ENCODE data around the gene BTN3A1.
"Not testable (repeated sequence)": the region's sequence is repeated elsewhere in the genome, so short reads cannot be mapped to it uniquely, and the experiment has no call there.

The BTN3A1 gene

DNA sequence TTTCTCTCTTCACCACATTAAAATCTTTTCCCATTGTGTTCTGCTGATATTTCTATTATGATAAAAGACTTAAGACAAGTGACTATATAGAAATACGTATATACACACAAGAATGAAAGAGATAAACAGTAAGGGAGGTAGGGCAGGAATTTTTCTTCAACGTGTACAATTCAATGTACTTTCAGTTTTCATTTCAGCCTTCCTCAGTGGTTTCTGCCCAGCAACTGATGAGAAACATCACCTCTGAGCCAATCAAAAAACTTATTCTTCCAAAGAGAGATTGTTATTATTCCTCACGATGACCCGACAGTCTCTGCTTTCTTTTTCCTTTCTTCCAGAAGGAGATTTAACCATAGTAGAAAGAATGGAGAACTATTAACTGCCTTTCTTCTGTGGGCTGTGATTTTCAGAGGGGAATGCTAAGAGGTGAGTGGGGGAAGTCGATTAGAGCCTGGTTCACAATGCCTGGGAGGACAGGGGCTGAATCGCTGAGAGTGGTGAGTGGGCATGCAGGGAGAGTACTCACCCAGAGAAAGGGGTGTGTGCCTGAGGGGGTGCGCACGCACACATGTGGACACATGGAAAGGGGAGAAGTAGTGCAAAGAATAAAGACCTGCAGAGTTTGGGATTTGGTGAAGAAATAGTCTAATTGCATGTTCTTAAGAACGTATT is at the start of gene BTN3A1:
Gene BTN3A1 (plus strand): TSS at position 289 of the 672 bp plus-strand sequence. CDS start 3,289 bp downstream, outside the sequence.
- peak; percentile 82 for DNase-seq

DNA sequence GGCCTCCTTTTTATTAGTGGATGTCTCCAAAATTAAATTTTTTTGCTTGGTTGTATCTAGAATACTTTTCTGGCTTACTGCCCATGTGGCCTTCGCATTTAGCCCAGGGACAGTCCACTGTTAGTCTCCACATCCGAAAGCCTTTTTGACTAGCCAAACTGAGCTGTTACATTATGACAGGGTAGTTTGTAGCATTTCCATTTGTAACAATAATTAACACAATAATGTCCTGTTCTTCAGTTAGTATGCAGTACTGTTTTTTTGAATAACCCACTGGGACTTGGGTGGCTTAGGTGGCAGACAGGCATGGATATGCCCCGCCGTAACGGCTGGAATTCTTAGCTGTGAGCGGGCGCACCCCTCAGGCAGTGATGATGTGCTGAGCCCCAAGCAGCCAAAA is 49.8 kb upstream of the BTN3A1 start:
- no peak for DNase-seq

DNA sequence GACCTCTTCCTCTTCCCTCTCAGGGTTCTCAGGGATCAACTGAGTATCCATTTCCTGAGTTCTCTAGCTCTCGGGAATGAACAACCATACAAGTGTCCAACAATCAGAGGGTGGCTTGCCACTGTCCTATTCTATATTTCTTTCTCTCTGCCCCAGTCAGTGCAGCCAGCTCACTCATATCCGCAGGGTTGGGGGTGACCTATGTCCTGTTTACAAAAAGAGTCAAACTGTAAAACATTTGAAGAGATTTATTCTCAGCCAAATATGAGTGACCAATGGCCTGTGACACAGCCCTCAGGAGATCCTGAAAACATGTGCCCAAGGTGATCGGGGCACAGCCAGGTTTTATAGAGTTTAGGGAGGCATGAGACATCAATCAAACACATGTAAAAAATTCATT is 47.9 kb upstream of the BTN3A1 start:
- no peak for DNase-seq

DNA sequence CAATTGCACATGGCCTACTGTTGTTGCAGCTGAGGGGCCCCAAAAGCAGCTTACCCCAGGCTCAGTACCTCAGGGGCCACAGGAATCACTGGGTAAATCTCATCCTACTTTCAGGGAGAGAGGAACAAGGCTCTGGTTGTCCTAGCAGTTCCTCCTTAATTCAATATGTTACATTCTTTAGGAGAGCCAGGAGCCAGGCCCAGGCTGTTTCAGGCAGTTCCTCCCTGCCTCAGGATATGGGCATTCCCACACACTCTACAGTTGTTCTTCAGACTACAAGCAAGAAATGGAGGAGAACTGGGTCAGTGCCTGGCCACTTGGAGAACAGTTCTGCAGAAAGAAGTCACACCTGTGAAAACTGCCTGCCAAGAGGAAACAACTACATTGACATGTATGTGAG is 46.7 kb upstream of the BTN3A1 start:
- no peak for DNase-seq

DNA sequence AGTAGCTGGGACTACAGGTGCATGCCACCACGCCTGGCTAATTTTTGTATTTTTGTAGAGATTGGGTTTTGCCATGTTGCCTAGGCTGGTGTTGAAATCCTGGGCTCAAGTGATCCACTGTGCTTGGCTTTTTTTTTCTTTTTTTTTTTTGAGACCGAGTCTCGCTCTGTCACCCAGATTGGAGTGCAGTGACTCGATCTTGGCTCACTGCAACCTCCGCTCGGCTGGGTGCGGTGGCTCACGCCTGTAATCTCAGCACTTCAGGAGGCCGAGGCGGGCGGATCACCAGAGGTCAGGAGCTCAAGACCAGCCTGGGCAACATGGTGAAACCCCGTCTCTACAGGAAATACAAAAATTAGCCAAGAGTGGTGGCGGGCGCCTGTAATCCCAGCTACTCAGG is 44.5 kb upstream of the BTN3A1 start:
- DNase-seq = not testable (repeated sequence)

DNA sequence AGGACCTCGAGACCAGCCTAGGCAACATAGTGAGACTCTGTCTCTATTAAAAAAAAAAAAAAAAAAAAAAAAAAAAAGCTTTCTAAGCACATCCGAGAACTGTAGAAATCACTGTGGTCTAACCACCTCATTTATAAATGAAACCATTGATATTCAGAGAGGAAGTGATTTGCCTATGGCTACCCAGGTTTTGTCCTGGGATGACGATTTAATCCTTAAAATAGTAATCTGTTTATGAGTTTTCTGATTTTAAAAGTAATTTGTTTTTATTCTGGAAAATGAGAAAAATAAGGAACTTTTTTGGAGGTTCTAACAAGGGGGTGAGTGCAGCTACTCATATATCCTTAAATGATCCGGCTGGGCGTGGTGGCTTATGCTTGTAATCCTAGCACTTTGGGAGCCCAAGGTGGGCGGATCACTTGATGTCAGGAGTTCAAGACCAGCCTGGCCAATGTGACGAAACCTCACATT is 43.5 kb upstream of the BTN3A1 start:
- DNase-seq = no peak

DNA sequence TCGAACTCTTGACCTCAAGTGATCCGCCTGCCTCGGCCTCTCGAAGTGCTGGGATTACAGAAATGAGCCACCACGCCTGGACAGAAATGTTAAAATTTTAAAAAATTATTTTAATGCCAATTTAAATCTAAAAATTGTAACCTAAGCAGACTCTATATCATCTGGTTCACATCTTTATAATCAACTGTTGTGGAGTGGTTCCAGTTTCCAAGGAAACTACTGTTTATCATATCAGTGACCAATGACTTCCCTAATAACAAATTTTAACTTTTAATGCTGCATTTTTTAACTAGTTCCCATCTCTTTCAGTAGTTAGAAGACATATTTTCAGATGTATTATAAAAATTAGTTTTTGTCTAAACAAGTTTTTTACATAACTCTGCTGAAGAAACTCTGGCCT is 42.3 kb upstream of the BTN3A1 start:
- DNase-seq = no peak

DNA sequence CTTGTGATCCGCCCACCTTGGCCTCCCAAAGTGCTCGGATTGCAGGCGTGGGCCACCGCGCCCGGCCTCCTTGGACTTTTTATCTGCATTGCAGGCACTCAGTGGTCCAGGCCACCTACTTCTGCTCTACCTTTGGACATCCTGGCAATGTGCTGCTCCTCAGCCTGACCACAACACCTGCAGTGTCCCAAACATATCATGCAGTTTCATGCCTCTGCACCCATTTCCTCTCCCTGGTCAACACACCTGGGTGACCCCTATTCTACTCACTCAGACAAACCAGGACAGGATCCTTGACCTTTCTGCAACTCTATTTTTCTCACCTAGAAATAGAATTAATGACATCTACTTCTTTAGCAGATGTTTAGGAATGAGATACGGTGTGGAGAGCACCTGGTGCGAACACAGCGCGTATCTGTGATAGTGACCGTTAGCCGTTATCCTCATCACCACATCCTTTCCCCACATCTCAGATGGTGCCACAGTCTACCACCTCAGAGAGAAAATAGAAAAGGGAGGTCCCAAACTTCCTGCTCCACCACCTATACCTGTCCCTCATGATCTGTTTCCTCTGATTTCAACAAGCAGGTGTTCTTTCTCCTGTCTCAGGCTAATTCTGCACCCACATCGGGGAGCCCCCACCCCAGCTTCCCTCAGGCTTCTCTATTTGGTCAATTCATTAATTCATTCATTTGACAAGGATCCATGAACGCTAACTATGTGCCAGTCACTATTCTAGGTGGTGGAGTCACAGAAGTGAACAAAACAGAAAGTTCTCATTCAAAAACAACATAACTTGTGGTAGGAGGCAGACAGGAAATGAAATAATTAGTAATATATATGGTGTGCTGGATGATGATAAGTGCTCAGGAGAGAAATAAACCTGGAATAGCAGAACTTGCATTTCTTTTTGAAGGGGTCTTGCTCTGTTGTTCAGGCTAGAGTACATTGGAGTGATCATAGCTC is 41.3 kb upstream of the BTN3A1 start:
- DNase-seq = no peak

DNA sequence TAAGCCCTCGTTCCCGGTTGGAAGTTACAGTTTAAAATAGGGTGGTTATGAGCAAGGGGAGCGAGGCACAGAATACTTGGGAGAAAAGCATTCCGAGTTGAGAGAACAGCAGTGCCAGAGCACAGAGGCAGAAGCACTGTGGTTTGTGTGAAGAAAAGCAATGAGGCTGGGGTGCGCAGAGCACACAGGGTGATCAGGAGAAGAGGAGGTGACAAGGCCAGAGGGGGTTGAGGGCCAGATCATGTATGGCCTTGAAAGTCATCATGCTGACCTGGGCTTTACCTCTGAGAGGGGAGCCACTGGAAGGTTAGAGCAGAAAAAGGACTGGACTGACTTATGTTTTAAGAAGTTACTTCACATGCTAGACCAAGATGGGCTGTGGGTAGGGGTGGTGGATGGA is 40.5 kb upstream of the BTN3A1 start:
- DNase-seq = no peak

DNA sequence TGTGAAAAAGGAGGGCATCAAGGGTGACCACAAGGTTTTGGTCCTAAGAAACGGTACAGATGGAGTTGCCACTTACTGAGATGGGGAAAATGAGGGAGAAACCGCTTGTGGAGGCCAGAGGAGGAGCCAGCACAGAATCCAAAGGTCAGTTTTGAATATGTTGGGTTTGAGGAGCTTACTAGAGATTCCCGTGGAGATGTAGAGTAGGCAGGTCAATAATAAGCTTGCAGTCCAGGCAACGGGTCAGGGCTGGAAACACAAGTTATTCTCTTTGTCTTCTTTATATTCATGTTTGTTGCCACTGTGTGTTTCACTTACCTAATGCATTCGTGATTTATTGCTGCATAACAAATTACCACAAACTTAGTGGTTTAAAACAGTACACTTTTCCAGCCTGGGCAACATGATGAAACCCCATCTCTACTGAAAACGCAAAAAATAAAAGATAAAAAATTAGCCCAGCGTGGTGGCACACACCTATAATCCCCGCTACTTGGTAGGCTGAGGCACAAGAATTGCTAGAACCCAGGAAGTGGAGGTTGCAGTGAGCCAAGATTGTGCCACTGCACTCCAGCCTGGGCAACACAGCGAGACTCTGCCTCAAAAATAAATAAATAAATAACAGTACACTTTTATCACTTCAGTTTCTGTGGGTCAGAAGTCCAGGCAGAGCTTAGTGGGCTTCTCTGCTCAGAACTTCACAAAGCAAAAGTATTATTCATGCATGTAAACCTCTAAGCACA is 39.8 kb upstream of the BTN3A1 start:
- no peak for DNase-seq

DNA sequence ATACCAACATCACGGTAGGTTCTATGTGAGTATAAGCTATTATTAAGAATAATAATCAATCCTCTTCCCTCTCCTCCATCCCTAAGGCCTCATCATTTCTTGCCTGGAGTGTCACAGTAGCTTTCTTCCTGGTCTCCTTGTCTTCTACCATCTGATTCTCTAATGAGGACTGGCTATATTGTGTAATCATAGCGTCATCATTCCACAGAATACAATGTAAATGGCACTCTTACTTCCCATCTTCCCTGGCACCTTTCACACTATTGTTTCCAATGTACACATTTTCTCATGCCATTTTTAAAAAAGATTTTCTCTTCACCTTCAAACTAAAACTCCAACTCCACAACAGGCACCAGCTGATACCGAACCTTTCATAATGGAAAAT is 39.2 kb upstream of the BTN3A1 start:
- DNase-seq = no peak

DNA sequence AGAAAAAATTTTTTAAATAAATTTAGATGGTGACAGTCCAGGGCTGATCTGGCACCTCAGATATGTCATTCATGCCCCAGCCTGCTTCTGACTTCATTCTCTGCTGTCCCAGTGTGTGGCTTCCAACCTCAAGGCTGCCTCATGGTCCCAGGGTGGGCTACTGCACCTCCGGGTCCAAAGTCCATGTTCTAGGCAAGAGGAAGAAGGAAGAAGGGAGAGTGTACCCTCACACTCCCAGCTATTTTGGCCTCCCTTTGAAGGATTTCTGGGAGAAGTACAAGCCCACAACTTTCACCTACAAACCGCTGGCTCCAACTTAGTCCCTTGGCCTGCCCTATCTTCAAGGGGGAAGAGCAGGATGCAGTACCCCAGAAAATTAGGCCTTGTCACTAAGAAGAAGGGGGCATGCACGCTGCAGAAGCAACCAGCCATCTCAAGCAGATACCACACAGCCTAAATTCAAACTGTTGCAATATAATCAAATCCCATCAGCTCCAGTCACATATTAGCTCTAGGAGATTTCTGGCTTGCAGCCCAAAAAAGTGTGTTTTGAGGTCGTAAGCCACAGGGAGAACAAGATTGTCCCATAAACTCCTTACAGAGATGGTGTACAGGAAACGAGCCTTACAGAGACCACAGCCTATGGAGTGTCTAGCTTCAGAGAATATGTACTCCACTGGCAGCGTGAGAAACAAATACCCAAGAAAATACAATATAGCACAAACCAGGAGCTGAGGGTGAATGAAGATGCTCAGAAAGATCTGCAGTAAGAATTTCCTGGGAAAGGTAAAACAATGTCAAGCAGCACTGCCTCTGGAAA is 38.0 kb upstream of the BTN3A1 start:
- DNase-seq = peak; percentile 24

DNA sequence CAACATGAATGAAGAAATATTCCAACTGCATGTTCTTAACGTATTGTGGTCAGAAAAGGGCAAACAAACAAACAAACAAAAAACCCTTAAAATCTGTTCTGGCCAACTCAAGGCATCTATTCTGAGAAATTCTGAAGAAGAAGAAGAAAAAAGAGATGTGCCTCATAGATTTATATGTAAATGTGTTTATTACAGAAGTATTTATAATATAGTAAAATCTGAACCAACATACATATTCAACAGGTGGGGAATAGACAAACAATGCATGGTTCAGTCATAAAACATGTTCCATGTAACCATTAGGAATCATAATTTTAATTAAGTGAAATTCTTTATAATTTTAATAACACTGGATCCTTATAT is 36.5 kb upstream of the BTN3A1 start:
- DNase-seq = no peak

DNA sequence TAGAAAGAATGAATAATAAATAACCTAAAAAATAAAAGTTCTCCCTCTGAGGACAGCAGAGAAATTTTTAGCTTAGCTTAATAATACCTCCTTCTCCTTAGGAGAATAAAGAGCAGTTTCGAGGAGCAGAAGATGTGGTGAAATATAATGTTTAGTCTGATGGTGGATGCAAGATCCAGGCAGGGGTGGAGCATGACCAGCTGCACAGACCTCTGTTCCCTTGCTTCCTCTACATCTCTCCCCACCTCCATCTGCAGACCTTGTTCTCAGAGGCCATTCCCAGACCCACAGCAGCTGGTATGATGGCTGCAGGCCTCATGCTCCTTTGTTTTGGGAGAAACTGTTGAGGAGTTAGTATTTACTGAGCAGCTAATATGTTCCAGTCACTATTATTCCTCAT is 35.6 kb upstream of the BTN3A1 start:
- no peak for DNase-seq

DNA sequence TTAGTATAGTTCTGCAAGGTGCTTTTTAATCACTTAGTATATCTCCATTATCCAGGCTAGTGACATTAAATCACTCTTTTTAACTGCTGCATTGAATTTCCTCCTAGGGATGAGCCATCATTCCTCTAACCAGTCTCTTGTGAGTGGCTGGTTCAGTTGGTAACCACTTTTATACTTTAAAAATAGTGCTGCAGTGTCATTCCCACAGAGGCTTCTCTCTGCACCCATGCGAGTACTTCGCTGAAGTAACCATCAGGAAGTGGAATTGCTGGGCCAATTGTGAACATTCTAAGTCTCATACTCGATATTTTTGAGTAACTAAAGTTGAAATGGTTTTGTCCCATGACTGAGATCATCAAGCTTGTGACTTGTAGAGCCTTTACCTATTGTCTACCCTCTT is 35.0 kb upstream of the BTN3A1 start:
- DNase-seq = no peak

DNA sequence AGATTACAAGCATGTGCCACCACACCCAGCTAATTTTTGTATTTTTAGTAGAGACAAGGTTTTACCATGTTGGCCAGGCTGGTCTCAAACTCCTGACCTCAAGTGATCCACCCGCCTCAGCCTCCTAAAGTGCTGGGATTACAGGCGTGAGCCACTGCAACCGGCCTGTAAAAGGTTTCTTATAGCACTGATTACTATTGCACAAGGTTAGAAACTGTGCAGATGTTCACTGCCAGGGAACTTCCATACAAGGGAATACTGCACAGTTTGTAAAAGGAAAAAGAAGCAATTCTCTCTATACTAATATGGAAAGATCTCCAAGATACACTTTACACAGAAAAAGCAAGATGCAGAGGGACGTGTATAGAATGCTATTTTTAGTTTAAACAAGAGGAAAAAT is 30.3 kb upstream of the BTN3A1 start:
- DNase-seq = not testable (repeated sequence)

DNA sequence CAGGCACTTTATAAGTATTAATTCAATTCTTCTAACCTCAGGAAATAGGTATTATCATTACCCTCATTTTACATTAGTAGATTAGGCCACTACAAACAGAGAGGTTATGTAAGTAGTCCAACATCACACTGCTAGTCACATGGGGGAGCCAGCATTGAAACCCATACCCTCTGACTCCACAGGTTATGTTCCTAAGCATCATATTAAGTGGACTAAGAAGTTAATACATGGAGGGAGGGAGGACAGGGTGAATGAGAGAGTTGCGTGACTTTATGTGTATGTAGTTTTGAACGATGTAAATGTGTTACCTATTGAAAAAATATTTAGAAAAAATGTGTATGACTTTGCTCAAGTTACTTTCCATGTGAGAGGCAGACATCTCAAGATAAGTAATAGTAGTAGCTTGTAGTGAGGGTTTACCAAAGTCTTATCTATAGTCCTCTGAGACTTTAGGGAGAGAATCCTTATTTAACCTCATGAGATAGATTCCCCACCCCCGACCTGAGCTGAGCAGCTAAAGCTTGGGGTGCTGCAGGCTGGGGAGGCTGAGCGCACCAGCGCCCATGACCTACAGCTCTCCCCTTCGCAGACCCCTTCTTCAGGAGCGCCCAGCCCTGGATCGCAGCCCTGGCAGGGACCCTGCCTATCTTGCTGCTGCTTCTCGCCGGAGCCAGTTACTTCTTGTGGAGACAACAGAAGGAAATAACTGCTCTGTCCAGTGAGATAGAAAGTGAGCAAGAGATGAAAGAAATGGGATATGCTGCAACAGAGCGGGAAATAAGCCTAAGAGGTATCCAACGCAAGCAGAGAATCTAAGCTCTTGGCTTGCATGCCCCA is 29.5 kb upstream of the BTN3A1 start:
- no peak for DNase-seq

DNA sequence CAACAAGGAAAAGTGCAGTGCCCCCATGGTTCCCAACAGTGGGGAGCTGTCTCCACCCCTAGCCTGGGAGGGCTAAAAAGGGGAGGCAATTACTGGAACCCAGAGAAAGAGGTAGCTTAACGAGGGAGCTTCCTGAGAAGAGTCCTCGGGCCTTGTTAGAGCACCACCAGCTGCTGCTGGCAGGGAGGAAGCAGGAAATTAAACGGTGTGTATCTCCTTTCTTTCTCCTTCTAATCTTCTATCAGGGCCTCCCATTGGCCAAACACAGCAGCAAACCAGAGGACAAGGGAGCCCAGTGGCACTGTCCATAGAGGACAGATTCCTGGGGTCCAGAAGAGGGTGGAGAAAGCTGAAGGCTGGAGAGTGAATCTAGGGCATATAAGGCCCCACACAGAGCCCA is 26.8 kb upstream of the BTN3A1 start:
- no peak for DNase-seq

DNA sequence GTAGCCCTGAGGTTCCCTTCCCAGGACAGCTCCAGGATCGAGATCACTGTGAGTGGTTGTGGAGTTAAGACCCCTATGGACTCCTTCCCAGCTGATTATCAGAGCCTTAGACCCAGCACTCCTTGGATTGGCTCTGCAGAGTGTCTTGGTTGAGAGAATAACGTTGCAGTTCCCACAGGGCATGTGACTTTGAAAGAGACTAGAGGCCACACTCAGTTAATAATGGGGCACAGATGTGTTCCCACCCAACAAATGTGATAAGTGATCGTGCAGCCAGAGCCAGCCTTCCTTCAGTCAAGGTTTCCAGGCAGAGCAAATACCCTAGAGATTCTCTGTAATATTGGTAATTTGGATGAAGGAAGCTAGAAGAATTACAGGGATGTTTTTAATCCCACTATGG is 24.4 kb upstream of the BTN3A1 start:
- DNase-seq = no peak

DNA sequence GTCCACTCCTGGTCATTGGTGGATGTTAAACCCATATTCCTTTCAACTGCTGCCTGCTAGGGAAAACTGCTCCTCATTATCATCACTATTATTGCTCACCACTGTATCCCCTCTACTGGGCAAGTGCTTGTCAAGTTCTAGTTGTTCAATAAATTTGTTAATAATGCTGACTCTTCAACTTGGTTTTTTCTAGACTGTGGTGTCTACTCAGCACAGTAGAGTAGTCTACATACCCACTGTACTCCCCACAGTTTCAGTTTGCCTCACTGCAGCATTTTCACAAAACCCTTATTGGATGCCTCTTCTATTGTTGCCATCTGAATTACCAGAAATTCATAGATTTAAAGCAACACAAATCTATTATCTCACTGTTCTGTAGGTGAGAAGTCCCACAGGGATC is 23.9 kb upstream of the BTN3A1 start:
- not testable (repeated sequence) for DNase-seq

DNA sequence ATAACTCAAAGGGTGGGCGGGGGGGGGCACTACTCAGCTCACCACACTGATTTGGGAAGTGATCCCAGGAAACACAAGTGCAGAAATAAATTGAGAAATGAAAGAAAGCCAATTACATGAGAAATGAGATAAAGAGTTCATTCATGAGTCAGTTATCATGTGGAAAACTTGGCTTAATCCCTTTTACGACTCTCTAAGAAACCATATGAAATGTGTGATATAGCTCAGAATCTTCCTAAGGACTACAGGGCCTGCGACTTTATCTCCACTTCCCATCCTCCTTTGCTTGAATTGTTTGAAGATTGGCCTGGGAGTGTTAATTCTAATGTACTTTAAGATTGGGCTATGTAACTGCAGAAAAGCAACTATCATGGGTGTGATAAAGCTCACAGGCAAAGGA is 22.8 kb upstream of the BTN3A1 start:
- DNase-seq = no peak

DNA sequence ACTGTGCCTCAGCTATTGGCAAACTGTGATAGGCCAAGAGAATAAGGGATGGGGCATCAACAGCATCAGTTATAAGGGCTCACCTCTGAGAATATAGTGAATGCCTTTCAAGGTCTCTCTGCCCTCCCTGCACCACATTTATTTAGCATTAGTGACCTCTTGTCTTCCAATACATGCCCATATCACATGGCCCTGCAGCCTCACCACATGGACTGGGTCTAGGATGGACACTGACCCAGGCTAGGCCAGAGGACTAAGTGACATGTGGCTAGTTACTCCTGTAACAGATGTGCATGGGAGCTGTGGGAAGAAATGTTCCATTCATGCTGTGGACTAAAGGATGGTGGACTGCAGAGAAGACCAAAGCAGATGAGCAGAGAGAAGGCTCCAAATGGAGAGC is 22.3 kb upstream of the BTN3A1 start:
- DNase-seq = no peak

Measured in femur (tissue), 1 donor.